ENCODE data around the gene NEMP2. TPM values are rescaled to one million over a fixed set of nuclear protein-coding genes. Genes with fewer than 3 reads are reported as not detected.

The NEMP2 gene
- total and polyA plus RNA-seq, 2 of the 8 experiments (the other 6 are each of a cell fraction or from before 2014, with no cell fraction given), result 3.1 to 5.3 TPM

DNA sequence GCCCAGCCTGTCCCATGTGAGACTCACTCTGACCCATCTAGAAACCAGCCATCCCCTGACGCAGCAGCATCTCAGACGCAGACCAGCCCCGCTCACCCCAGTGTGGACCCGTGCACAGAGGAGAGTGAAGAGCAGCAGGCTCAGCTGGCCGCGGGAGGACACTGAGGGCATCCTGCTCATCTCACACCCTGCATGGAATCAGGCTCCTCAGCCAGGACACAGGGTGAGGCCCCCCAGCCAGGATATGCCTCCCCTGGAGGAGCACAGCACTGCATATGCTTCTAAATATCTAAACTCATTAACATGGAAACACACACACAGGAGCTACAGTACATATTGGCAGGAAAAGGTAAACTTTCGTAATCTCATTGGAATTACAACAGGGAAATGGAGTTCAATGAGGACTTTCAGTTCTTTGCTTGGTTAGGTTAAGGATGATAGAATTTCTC, 34.4 kb downstream of the NEMP2 start (continued):
- TF ChIP-seq, protein P1, sequence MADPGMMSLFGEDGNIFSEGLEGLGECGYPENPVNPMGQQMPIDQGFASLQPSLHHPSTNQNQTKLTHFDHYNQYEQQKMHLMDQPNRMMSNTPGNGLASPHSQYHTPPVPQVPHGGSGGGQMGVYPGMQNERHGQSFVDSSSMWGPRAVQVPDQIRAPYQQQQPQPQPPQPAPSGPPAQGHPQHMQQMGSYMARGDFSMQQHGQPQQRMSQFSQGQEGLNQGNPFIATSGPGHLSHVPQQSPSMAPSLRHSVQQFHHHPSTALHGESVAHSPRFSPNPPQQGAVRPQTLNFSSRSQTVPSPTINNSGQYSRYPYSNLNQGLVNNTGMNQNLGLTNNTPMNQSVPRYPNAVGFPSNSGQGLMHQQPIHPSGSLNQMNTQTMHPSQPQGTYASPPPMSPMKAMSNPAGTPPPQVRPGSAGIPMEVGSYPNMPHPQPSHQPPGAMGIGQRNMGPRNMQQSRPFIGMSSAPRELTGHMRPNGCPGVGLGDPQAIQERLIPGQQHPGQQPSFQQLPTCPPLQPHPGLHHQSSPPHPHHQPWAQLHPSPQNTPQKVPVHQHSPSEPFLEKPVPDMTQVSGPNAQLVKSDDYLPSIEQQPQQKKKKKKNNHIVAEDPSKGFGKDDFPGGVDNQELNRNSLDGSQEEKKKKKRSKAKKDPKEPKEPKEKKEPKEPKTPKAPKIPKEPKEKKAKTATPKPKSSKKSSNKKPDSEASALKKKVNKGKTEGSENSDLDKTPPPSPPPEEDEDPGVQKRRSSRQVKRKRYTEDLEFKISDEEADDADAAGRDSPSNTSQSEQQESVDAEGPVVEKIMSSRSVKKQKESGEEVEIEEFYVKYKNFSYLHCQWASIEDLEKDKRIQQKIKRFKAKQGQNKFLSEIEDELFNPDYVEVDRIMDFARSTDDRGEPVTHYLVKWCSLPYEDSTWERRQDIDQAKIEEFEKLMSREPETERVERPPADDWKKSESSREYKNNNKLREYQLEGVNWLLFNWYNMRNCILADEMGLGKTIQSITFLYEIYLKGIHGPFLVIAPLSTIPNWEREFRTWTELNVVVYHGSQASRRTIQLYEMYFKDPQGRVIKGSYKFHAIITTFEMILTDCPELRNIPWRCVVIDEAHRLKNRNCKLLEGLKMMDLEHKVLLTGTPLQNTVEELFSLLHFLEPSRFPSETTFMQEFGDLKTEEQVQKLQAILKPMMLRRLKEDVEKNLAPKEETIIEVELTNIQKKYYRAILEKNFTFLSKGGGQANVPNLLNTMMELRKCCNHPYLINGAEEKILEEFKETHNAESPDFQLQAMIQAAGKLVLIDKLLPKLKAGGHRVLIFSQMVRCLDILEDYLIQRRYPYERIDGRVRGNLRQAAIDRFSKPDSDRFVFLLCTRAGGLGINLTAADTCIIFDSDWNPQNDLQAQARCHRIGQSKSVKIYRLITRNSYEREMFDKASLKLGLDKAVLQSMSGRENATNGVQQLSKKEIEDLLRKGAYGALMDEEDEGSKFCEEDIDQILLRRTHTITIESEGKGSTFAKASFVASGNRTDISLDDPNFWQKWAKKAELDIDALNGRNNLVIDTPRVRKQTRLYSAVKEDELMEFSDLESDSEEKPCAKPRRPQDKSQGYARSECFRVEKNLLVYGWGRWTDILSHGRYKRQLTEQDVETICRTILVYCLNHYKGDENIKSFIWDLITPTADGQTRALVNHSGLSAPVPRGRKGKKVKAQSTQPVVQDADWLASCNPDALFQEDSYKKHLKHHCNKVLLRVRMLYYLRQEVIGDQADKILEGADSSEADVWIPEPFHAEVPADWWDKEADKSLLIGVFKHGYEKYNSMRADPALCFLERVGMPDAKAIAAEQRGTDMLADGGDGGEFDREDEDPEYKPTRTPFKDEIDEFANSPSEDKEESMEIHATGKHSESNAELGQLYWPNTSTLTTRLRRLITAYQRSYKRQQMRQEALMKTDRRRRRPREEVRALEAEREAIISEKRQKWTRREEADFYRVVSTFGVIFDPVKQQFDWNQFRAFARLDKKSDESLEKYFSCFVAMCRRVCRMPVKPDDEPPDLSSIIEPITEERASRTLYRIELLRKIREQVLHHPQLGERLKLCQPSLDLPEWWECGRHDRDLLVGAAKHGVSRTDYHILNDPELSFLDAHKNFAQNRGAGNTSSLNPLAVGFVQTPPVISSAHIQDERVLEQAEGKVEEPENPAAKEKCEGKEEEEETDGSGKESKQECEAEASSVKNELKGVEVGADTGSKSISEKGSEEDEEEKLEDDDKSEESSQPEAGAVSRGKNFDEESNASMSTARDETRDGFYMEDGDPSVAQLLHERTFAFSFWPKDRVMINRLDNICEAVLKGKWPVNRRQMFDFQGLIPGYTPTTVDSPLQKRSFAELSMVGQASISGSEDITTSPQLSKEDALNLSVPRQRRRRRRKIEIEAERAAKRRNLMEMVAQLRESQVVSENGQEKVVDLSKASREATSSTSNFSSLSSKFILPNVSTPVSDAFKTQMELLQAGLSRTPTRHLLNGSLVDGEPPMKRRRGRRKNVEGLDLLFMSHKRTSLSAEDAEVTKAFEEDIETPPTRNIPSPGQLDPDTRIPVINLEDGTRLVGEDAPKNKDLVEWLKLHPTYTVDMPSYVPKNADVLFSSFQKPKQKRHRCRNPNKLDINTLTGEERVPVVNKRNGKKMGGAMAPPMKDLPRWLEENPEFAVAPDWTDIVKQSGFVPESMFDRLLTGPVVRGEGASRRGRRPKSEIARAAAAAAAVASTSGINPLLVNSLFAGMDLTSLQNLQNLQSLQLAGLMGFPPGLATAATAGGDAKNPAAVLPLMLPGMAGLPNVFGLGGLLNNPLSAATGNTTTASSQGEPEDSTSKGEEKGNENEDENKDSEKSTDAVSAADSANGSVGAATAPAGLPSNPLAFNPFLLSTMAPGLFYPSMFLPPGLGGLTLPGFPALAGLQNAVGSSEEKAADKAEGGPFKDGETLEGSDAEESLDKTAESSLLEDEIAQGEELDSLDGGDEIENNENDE (IDR thresholded peaks at IDR 0.05; ENCODE audit: insufficient replicate concordance, low read length), result no peak
- no peak for TF ChIP-seq TBP (IDR thresholded peaks at IDR 0.05; ENCODE audit: low read depth, low read length)

Data from H1 (cell line).